HG02885 (cell line): ENCODE measurements around the gene POLE.

Experiments
- ATAC-seq: cut with Tn5 transposase; IDR thresholded peaks from one replicate; pipeline ENCODE4 v1.9.1; 2021; ENCODE audit warnings: mild to moderate bottlenecking; ENCODE audit not compliant: unreplicated experiment, poor library complexity

Gene POLE

GRCh38 chr12:132659146-132659545, 28.0 kb downstream of the POLE start:
- no peak for ATAC-seq

- no peak for ATAC-seq
These were observed 28.8 kb downstream of the POLE start for GRCh38 chr12:132658149-132658894.

- ATAC-seq: no peak
These were observed 30.0 kb downstream of the POLE start for GRCh38 chr12:132657004-132657727.

GRCh38 chr12:132653567-132654290, 33.4 kb downstream of the POLE start:
- no peak for ATAC-seq

- ATAC-seq: no peak
These were observed 35.6 kb downstream of the POLE start for GRCh38 chr12:132651444-132652100.

- no peak for ATAC-seq
These were observed 37.8 kb downstream of the POLE start for GRCh38 chr12:132649226-132649945.

- ATAC-seq: no peak
These were observed 38.4 kb downstream of the POLE start for GRCh38 chr12:132648616-132649225.

- ATAC-seq: no peak
These were observed 39.3 kb downstream of the POLE start for GRCh38 chr12:132647858-132648257.

- no peak for ATAC-seq
These were observed 40.3 kb downstream of the POLE start for GRCh38 chr12:132646850-132647249.

- no peak for ATAC-seq
These were observed 44.0 kb downstream of the POLE start for GRCh38 chr12:132642846-132643835.

GRCh38 chr12:132641811-132642650, 45.1 kb downstream of the POLE start:
- ATAC-seq: no peak

GRCh38 chr12:132640936-132641335, 46.2 kb downstream of the POLE start:
- ATAC-seq: no peak

- ATAC-seq: no peak
These were observed 47.1 kb downstream of the POLE start for GRCh38 chr12:132639956-132640520.

- ATAC-seq: no peak
These were observed 48.4 kb downstream of the POLE start for GRCh38 chr12:132638541-132639408.

GRCh38 chr12:132637811-132638210, 49.3 kb downstream of the POLE start:
- ATAC-seq: no peak
